Activated CD4-positive, alpha-beta memory T cell treated with anti-CD3 and anti-CD28 coated beads, Interleukin-2, amount 10 ng/mL, durations not matched to agents 7 days and 5 days (primary cell): ENCODE measurements around the gene KDM5A. TPM values are rescaled to one million over a fixed set of nuclear protein-coding genes. Genes with fewer than 3 reads are reported as not detected.

Experiments used
- CTCF ChIA-PET: fragments of 350-600 bp; sonication (Branson Sonifier 250); formaldehyde crosslinking; loops from one replicate; lab custom pipeline; 2021; ENCODE audit warnings: antibody characterized with exemption, inconsistent platforms; lab: Charles Lee
- POLR2A ChIA-PET: fragments of 350-600 bp; sonication (Branson Sonifier 250); formaldehyde crosslinking; loops from one replicate; lab custom pipeline; 2021; ENCODE audit warnings: antibody characterized with exemption; lab: Charles Lee
- DNase-seq: peaks from one replicate; pipeline ENCODE4 v3.0.0-alpha.2; 2020
- H3K27ac Mint-ChIP-seq: one replicate; pipeline ENCODE4 v1.8.0; 2021; ENCODE audit warnings: mild to moderate bottlenecking, mixed read lengths
- H3K27me3 Mint-ChIP-seq: one replicate; pipeline ENCODE4 v1.8.0; 2021; ENCODE audit warnings: mixed read lengths
- H3K36me3 Mint-ChIP-seq: one replicate; pipeline ENCODE4 v1.8.0; 2021; ENCODE audit warnings: low read depth, mixed read lengths
- H3K4me1 Mint-ChIP-seq: one replicate; pipeline ENCODE4 v1.8.0; 2021; ENCODE audit warnings: mixed read lengths
- H3K4me3 Mint-ChIP-seq: one replicate; pipeline ENCODE4 v1.8.0; 2021; ENCODE audit warnings: mild to moderate bottlenecking, mixed read lengths
- H3K9me3 Mint-ChIP-seq: one replicate; pipeline ENCODE4 v1.8.0; 2021; ENCODE audit warnings: mixed read lengths
- total RNA-seq, 2 experiments: library from RNA; stranded (reverse); gene quantifications; one replicate each; pipeline ENCODE4 v1.2.3, GENCODE V29; 2021

The KDM5A gene
- total RNA-seq, 2 experiments from 2014 or later = 91.4 to 94.6 TPM

- Mint-ChIP-seq H3K9me3 (peaks cover 3% of the 10 kb centered on the region), H3K27me3 (no peaks in the 10 kb centered on the region), H3K4me3 (no peak overlapping the region), H3K4me1 (peaks cover 18% of the 10 kb centered on the region), H3K36me3 (peaks cover 75% of the 10 kb centered on the region), H3K27ac (no peak overlapping the region)
- CTCF ChIA-PET = no interaction called here
- DNase-seq = no peak
- POLR2A ChIA-PET = no interaction called here
Observed at GRCh38 chr12:291153-291723, 97.9 kb downstream of the KDM5A start.

- H3K4me3 Mint-ChIP-seq = no peak overlapping the region
- H3K4me1 Mint-ChIP-seq = peaks cover 26% of the 10 kb centered on the region
- H3K36me3 Mint-ChIP-seq = peaks cover 75% of the 10 kb centered on the region
- no peak overlapping the region for H3K27ac Mint-ChIP-seq
- ChIA-PET CTCF (no interaction called here), POLR2A (no interaction called here)
- no peaks in the 10 kb centered on the region for H3K27me3 Mint-ChIP-seq
- DNase-seq = no peak
- H3K9me3 Mint-ChIP-seq = peaks cover 3% of the 10 kb centered on the region
Observed at GRCh38 chr12:288687-289086, 100.4 kb downstream of the KDM5A start.

- Mint-ChIP-seq H3K27ac (peak overlapping the region; percentile 21), H3K4me3 (no peak overlapping the region), H3K36me3 (peaks cover 74% of the 10 kb centered on the region), H3K27me3 (no peaks in the 10 kb centered on the region), H3K4me1 (peaks cover 27% of the 10 kb centered on the region), H3K9me3 (peaks cover 3% of the 10 kb centered on the region)
- no peak for DNase-seq
- POLR2A ChIA-PET = interaction anchor here (1.3 kb wide), 1 partner anchor 11 kb away, joined by 3 read pairs; no protein-coding TSS in a partner anchor
- CTCF ChIA-PET = no interaction called here
Observed at GRCh38 chr12:286531-287300, 102.4 kb downstream of the KDM5A start.

GRCh38 chr12:278046-278445 lies 111.1 kb downstream of the KDM5A start:
- H3K27me3 Mint-ChIP-seq = no peaks in the 10 kb centered on the region
- H3K36me3 Mint-ChIP-seq = peaks cover 35% of the 10 kb centered on the region
- peaks cover 4% of the 10 kb centered on the region for H3K4me1 Mint-ChIP-seq
- POLR2A ChIA-PET = interaction anchor here (1.0 kb wide), 1 partner anchor 27 kb away, joined by 3 read pairs; no protein-coding TSS in a partner anchor
- H3K9me3 Mint-ChIP-seq = no peaks in the 10 kb centered on the region
- no peak overlapping the region for H3K4me3 Mint-ChIP-seq
- CTCF ChIA-PET = no interaction called here
- no peak for DNase-seq
- H3K27ac Mint-ChIP-seq = no peak overlapping the region

- CTCF ChIA-PET = no interaction called here
- H3K9me3 Mint-ChIP-seq = no peaks in the 10 kb centered on the region
- POLR2A ChIA-PET = interaction anchor here (0.9 to 1.2 kb wide), 2 partner anchors 10 to 11 kb away, joined by 3 read pairs; no protein-coding TSS in a partner anchor
- H3K4me3 Mint-ChIP-seq = no peak overlapping the region
- H3K27ac Mint-ChIP-seq = no peak overlapping the region
- DNase-seq = no peak
- H3K4me1 Mint-ChIP-seq = peaks cover 5% of the 10 kb centered on the region
- no peaks in the 10 kb centered on the region for H3K27me3 Mint-ChIP-seq
- peaks cover 22% of the 10 kb centered on the region for H3K36me3 Mint-ChIP-seq
Observed at GRCh38 chr12:275812-276211, 113.3 kb downstream of the KDM5A start.

- ChIA-PET POLR2A (no interaction called here), CTCF (no interaction called here)
- H3K4me1 Mint-ChIP-seq = peaks cover 5% of the 10 kb centered on the region
- H3K27ac Mint-ChIP-seq = no peak overlapping the region
- H3K36me3 Mint-ChIP-seq = peaks cover 5% of the 10 kb centered on the region
- no peaks in the 10 kb centered on the region for H3K9me3 Mint-ChIP-seq
- H3K27me3 Mint-ChIP-seq = no peaks in the 10 kb centered on the region
- no peak overlapping the region for H3K4me3 Mint-ChIP-seq
- DNase-seq = no peak
Observed at GRCh38 chr12:273382-273781, 115.7 kb downstream of the KDM5A start.

- ChIA-PET POLR2A (no interaction called here), CTCF (no interaction called here)
- Mint-ChIP-seq H3K9me3 (no peaks in the 10 kb centered on the region), H3K27me3 (no peaks in the 10 kb centered on the region), H3K27ac (no peak overlapping the region), H3K36me3 (peaks cover 5% of the 10 kb centered on the region), H3K4me1 (peaks cover 5% of the 10 kb centered on the region), H3K4me3 (no peak overlapping the region)
- no peak for DNase-seq
Observed at GRCh38 chr12:272942-273341, 116.2 kb downstream of the KDM5A start.

GRCh38 chr12:271161-271560 lies 118.0 kb downstream of the KDM5A start:
- Mint-ChIP-seq H3K27me3 (peaks cover 3% of the 10 kb centered on the region), H3K4me1 (peaks cover 5% of the 10 kb centered on the region), H3K36me3 (no peaks in the 10 kb centered on the region), H3K27ac (no peak overlapping the region), H3K9me3 (no peaks in the 10 kb centered on the region), H3K4me3 (no peak overlapping the region)
- ChIA-PET POLR2A (no interaction called here), CTCF (interaction anchor here (1.8 kb wide), 1 partner anchor 51 kb away, joined by 5 read pairs; no protein-coding TSS in a partner anchor)
- DNase-seq = no peak

GRCh38 chr12:269191-269590 lies 119.9 kb downstream of the KDM5A start:
- H3K4me1 Mint-ChIP-seq = peaks cover 3% of the 10 kb centered on the region
- H3K27me3 Mint-ChIP-seq = peaks cover 8% of the 10 kb centered on the region
- CTCF ChIA-PET = no interaction called here
- H3K9me3 Mint-ChIP-seq = no peaks in the 10 kb centered on the region
- H3K36me3 Mint-ChIP-seq = no peaks in the 10 kb centered on the region
- no peak overlapping the region for H3K4me3 Mint-ChIP-seq
- H3K27ac Mint-ChIP-seq = no peak overlapping the region
- POLR2A ChIA-PET = no interaction called here
- no peak for DNase-seq

GRCh38 chr12:268483-268840 lies 120.7 kb downstream of the KDM5A start:
- Mint-ChIP-seq H3K4me1 (peaks cover 2% of the 10 kb centered on the region), H3K9me3 (no peaks in the 10 kb centered on the region), H3K36me3 (no peaks in the 10 kb centered on the region), H3K27me3 (peaks cover 10% of the 10 kb centered on the region), H3K4me3 (no peak overlapping the region), H3K27ac (no peak overlapping the region)
- no peak for DNase-seq
- ChIA-PET POLR2A (no interaction called here), CTCF (no interaction called here)

GRCh38 chr12:267581-268482 lies 121.3 kb downstream of the KDM5A start:
- POLR2A ChIA-PET = no interaction called here
- Mint-ChIP-seq H3K36me3 (no peaks in the 10 kb centered on the region), H3K27ac (no peak overlapping the region), H3K9me3 (no peaks in the 10 kb centered on the region), H3K4me3 (no peak overlapping the region), H3K4me1 (no peaks in the 10 kb centered on the region), H3K27me3 (peaks cover 12% of the 10 kb centered on the region)
- DNase-seq = no peak
- CTCF ChIA-PET = no interaction called here

- Mint-ChIP-seq H3K4me3 (no peak overlapping the region), H3K9me3 (no peaks in the 10 kb centered on the region), H3K27me3 (peaks cover 14% of the 10 kb centered on the region), H3K27ac (no peak overlapping the region), H3K36me3 (no peaks in the 10 kb centered on the region), H3K4me1 (no peaks in the 10 kb centered on the region)
- ChIA-PET POLR2A (no interaction called here), CTCF (no interaction called here)
- DNase-seq = no peak
Observed at GRCh38 chr12:265096-265495, 124.0 kb downstream of the KDM5A start.

GRCh38 chr12:264269-264668 lies 124.9 kb downstream of the KDM5A start:
- ChIA-PET POLR2A (no interaction called here), CTCF (no interaction called here)
- no peak overlapping the region for H3K27ac Mint-ChIP-seq
- H3K36me3 Mint-ChIP-seq = no peaks in the 10 kb centered on the region
- no peak for DNase-seq
- no peaks in the 10 kb centered on the region for H3K4me1 Mint-ChIP-seq
- no peaks in the 10 kb centered on the region for H3K9me3 Mint-ChIP-seq
- peaks cover 19% of the 10 kb centered on the region for H3K27me3 Mint-ChIP-seq
- H3K4me3 Mint-ChIP-seq = no peak overlapping the region
